GM12891 (cell line): ENCODE measurements around the gene RPL10.

Experiments
- POLR2A ChIP-seq: IDR thresholded peaks from 2 replicates; pipeline ENCODE4 v1.6.1; 2011; ENCODE audit warnings: low read depth, low read length, control low read depth
- POLR2AphosphoS5 ChIP-seq: IDR thresholded peaks from 2 replicates; pipeline ENCODE4 v1.6.1; 2011; ENCODE audit warnings: low read depth, low read length, control low read depth
- TAF1 ChIP-seq: IDR thresholded peaks from 2 replicates; pipeline ENCODE4 v1.6.1; 2011; ENCODE audit warnings: low read depth, low read length, control low read depth

DNA sequence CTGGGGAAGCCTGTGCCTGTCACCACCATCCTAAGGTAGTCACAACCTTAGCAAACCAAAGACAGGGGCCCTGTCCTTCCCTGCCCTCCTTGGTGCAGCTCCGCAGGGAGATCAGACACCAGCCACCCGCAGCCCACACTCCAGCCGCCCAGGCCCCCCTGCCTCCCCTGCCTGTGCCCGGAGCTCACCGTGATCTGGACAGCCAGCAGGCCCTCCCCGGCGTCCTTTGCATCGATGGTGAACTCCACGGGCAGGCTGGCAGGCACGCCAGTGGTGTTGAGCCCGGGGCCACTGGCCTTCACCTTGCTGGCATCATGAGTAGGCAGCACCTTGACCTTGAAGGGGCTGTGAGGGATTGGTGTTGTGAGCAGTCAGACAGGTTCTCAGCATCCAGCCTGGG, 40.2 kb upstream of the RPL10 start:
- TF ChIP-seq POLR2AphosphoS5 (no peak), TAF1 (no peak), POLR2A (no peak)
